ENCODE results near the gene GAS7. TPM values are rescaled to one million over a fixed set of nuclear protein-coding genes. Genes with fewer than 3 reads are reported as not detected.
A peak's percentile ranks its signal among the peaks of the same experiment; 100 is the strongest.

GAS7 gene
- polyA plus RNA-seq, 5 donors: 32.0 to 39.7 (median 32.2) TPM

- DNase-seq: no peak
These were observed 213.6 kb downstream of the GAS7 start for GRCh38 chr17:9984768-9985167.

GRCh38 chr17:9982159-9982558 lies 216.2 kb downstream of the GAS7 start:
- DNase-seq: no peak

DNA sequence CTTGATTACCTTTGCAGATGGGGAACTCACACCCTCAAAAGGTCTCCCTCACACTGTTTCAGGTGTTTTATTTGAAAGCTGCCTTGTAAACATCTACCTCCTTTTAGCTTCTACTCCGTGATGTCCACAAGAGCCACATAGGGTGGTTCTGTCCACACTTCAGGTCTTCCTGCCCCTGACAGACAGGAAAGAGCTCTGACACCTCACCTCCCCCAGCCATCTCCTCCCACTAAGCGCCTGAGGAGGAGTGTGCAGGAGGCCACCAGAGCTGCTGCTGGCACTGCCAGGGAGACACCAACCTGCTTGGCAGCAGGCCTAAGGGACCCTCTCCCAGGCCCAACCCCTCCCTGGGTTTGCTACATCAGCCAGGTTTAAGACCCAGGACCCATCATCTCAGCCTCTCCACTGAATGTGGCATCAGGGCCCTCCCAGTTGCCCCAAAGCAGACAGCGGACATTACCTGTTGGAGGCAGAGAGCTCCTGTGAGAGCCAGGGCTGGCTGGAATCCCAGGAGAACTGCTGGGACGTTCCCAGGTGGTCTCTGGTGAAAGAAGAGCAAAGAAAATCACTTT lies 217.0 kb downstream of the GAS7 start:
- DNase-seq: no peak

DNA sequence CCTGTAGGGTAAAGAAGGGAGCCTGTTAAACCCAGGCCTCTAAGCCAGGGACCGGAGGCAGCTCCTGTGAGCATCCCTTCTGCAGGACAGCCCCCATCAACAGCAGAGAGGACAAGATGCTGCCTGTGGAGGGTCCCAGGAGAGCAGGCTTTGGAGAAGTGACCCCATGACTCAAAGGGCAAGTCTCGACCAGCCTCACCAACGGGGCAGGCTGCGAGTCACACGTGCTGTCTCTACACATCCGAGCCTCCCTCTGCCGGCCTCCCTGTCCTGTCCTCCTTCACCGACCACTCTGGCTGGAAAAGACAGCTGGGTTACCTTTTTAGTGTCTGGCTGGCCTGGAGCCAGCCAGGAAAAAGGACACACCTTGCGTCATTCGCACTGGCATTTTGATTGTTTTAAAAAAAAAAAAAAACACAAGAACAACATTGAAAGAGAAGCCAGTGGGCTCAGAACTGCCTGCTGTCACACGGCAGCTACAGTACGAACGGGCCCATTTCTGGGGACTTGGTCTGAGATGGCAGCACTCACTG lies 218.9 kb downstream of the GAS7 start:
- DNase-seq: no peak

DNA sequence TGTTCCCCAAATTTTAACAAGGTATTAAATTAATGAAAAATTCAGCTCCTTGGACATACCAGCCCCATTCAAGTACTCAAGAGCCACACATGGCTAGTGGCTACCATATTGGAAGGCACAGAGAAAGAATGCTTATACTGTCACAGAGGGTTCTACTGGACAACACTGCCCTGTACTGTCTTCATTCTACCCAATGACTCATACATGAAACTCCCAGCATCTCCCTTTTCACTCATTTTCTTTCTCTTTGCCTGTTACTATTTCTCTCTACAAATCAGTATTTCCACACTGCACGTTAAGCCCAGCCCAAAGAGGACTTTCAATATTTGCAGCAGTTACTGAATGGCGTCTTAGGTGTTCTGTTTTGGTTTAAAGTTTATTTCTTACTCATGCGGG lies 221.2 kb downstream of the GAS7 start:
- no peak for DNase-seq

DNA sequence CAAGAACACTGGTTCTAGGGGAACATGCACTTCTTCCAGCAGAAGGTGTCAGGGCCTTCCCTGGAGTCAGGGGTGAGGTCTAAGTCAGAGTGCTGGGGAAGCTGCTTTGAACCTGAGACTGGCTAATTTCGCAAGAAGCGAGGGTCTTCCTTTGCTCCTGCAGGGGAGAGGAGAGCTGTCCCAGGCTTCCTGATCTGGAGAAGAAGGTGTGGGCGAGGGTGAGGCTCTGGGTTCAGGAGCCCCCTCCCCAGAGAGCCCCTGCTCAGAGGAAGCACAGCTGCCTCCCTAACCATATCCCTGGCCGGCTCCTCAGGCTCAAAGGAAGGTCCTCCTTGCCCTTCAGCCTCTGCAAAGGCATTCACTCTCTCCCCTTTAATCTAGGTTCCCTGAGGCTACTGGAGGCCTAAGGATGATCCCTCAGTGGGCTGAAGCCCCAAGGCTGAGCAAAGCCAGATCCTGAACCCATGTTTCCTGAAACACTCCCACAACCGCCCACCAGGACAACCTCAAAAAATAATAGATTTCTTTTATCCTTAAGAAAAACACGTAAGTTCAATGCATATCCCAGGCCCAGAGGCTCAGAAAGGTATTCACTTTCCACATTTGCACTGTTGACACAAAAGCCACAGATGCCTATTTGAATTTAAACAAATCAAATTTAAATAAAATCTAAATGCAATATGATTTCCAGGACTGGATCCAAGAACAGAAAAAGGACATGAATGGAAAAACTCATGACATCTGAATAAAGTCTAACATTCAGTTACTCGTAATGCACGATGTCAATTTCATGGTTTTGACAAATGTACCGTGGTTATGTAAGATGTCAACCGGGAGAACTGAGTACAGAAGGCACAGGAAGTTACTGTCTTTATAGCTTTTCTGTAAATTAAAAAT lies 221.9 kb downstream of the GAS7 start:
- no peak for DNase-seq

DNA sequence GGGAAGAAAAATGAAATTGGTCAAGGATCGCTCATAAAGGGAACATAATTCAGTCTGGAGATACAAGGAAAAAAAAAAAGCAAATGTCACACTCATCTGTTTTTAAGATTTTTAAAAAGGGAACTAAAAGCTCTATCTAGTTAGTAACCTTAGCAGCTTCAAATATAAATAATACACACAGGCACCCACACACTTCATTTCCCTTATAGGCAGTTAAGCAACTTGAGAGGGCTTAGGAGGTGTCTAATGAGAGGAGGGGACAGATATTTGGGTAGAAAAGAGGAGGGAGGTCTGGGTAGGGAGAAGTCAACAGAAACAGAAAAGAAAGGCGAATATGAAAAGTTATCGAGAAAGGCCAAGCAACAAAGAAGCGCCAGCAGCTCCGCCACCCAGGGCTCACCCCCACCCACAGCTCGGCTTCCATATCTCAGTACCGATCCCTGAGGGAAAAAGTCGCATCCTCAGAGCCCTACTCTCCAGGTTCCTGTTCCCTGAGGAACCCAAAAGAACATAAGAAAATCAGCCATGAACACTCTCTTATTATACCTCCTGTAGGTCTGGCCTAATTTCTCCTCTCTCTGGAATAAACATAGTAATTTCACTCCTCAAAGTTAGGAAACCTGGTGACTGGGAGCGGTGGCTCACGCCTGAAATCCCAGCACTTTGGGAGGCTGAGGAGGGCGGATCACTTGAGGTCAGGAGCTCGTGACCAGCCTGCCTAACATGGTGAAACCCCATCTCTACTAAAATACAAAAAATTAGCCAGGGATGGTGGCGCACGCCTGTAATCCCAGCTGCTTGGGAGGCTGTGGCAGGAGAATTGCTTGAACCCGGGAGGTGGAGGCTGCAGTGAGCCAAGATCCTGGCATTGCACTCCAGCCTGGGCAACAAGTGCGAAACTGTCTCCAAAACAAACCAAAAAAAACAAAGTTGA lies 223.7 kb downstream of the GAS7 start:
- peak; percentile 29 to 49 for DNase-seq

DNA sequence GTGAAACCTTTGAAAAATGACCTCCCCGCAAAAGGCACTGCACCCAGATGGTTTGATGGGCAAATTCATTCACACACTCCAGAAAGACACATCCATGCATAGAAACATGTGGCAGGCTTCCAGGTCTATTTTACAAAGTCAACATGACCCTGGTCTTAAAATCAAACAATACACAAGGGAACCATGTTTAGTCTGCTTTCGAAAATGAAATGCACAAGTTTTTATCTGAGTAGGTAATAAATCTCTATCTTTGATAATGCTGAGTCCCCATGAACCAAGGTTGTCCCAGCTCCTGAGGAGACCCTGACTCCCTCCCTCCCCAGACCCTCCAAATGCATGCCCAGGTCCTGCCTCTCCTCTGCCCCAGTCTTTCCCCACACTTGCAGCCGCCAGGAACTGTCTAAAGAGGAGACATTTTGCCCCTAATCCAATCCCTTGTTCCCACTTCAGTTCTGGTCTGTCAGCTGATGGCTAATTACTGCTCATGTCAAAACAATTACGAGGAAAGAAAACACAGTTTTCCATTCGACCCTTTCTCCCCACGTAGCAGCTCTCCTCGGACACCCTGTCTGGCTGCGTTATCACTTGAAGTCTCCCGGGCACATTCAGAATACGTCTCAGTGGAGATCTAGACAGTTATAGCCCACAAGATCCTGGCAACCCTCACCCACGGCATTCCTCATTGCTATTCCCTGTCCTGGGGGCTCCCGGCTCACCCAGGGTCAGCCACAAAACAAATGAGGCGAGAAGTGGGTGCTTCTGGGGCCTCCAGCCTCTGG lies 224.5 kb downstream of the GAS7 start:
- peak in 1 of 2 donors; percentile 21 for DNase-seq

GRCh38 chr17:9971991-9972390 lies 226.4 kb downstream of the GAS7 start:
- DNase-seq: peak; percentile 55 to 62

- no peak for DNase-seq
These were observed 229.0 kb downstream of the GAS7 start for GRCh38 chr17:9969301-9969935.

DNA sequence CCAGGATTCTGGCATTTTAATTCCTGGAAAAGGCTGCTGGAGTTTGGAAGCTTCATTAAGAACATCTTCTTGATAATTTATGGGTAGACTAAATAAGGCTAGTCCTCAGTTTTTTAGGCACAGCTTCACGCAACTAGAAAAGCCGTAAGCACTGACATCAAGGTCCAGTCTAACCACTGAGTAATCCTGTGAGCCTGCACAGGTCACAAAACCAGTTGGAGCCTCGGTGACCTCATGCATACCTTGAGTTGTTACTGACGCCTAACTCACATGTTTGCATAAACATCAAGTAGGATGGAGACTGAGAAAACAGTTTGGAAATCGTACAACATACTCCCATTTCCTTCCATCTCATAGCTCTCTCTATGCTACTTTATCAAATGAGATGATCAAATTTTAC lies 229.5 kb downstream of the GAS7 start:
- no peak for DNase-seq

DNA sequence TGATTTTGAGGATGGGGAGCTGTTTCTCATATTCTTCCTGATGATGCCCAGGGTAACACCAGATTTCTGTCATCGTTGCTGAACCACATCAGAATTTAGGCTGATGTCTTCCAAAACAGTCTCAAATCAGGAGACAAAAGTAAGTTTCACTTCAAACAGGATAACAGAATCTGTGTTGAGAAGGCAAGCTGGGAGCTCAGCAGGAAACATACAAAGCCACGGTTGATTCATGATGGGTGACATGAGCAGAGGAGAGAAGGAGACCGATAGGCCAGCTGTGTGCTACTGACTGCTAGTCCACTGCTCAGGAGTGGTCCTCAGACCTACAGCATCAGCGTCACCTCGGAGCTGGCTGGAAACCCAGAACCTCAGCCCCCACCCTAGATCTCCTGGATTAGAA lies 230.4 kb downstream of the GAS7 start:
- no peak for DNase-seq

DNA sequence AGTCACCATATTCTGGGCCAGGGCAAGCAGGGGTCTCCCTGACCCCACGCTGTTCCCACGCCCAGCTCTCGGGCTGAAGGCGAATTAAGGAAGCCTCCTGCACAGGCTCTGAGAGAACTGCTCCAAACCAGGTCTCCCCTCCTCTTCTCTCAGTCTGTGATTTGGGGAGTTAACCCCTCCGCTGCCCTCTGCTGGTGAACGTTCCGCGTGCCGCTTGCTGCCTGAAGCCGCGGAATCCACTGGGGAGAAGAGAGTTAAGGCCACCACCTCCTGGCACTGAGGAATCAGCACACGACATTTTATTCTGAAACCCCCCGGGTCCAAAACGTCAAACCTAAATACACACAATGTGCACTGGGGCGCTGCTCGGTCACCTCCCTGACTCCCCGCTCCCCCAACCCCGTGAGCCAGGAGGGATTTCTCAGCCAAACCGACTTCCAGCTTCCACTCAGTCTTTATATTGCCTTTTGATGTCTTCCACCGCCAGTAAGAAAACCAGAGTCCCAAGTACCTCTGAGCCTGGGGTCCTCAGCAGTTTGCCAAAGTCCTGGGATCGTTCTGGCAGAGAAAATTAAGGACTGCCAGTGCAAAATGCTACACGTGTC lies 238.9 kb downstream of the GAS7 start:
- peak in 1 of 2 donors; percentile 44 for DNase-seq

GRCh38 chr17:9958586-9959281 lies 239.7 kb downstream of the GAS7 start:
- DNase-seq: no peak

GRCh38 chr17:9957244-9957643 lies 241.2 kb downstream of the GAS7 start:
- no peak for DNase-seq

DNA sequence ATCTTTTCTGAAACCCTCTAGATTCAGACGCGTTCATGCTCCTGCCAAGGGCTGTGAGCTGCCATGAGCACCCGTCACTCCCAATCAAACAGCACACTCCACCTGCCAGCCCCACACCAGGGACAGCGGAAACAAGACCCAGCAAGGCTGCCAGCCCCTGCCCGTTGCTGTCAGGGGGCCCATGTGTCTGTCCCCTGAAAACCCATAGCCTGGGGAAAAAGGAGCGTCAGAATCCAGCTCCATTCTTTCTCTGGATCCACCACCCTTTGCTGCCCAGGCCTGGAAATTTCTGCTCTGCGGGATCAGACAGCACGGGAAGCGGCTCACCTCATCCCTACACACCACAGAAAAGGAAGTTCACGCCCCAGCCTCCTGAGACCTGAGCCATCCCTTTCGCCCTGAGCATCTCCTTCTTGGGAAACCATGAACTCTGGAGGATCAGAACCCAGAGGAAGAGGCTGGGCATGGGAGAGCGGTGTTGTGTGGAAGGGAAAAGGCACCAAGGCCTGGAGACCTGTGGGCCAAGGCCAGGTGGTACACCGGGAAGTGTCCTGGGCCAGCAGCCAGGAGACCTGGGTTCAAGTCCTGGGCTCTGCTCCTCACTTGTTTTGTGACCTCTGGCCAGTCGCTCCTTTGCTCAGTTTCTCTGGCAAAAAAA lies 241.8 kb downstream of the GAS7 start:
- DNase-seq: no peak

- no peak for DNase-seq
These were observed 244.9 kb downstream of the GAS7 start for GRCh38 chr17:9953492-9953891.

DNA sequence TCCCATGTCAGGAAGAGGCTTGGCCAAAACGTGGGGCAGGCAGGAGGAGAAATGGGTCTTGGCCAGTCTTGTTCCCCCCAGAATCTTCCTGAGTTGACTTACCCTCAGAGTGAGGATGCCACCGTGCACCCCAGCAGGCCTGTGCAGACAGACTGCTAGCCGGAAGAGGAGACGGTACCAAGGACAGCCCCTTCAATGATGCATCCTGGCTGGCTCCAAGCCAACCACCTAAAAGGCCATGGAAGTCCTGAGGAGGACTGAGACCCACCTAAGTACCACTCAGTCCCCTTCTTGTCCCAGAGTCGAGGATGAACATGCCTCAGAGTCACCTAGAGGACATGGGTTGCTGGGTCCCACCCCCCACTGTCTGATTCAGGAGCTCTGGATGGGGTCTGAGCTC lies 246.6 kb downstream of the GAS7 start:
- no peak for DNase-seq

- no peak for DNase-seq
These were observed 249.5 kb downstream of the GAS7 start for GRCh38 chr17:9948928-9949327.

All from right lung (tissue), 5 donors.